Body of pancreas (tissue), 4 donors: Measurements from ENCODE around the gene SLC35F2.

Source experiments
- POLR2A ChIP-seq, 3 donors: fragments of 450-650 bp; IDR thresholded peaks; one replicate each; pipeline ENCODE4 v1.6.1; 2016; ENCODE audit warnings: antibody characterized with exemption in 3 of 3, mild to moderate bottlenecking in 2 of 3
- TF ChIP-seq, protein P1 (sequence below), 7 experiments: fragments of 450-650 bp in 4 of 7; fragments of 200-600 bp in 3 of 7; sonication (generic) in 3 of 7; IDR thresholded peaks; one replicate each; pipeline ENCODE4 v1.5.1; 2016 to 2019; ENCODE audit warnings: antibody characterized with exemption in 7 of 7

DNA sequence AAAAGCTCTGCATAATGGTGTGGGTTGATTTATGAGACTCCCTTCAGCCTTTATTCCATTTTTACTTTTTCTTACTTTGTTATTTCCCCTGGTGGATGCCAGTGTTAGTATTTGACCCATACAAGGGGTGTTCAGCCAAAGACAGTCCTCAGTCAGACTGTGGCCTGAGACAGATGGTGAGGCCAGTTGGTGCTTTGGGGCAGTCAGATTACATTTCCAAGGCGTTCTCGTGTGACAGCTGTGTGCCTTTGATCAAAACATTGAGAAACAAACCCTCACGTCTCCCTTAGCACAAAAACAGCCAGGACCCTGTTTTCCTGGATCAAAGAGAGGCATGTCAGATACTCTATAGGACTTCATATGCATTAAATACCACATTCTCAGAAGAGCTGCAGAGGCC lies 115.4 kb downstream of the SLC35F2 start:
- TF ChIP-seq, protein P1, sequence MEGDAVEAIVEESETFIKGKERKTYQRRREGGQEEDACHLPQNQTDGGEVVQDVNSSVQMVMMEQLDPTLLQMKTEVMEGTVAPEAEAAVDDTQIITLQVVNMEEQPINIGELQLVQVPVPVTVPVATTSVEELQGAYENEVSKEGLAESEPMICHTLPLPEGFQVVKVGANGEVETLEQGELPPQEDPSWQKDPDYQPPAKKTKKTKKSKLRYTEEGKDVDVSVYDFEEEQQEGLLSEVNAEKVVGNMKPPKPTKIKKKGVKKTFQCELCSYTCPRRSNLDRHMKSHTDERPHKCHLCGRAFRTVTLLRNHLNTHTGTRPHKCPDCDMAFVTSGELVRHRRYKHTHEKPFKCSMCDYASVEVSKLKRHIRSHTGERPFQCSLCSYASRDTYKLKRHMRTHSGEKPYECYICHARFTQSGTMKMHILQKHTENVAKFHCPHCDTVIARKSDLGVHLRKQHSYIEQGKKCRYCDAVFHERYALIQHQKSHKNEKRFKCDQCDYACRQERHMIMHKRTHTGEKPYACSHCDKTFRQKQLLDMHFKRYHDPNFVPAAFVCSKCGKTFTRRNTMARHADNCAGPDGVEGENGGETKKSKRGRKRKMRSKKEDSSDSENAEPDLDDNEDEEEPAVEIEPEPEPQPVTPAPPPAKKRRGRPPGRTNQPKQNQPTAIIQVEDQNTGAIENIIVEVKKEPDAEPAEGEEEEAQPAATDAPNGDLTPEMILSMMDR (IDR thresholded peaks at IDR 0.05) = no peak
- TF ChIP-seq POLR2A (IDR thresholded peaks at IDR 0.05) = no peak
